SU-DHL-6 (cell line): ENCODE data around the gene STRN.
"Not testable (repeated sequence)": the region's sequence is repeated elsewhere in the genome, so short reads cannot be mapped to it uniquely, and the experiment has no call there.

Experiments
- H2AFZ ChIP-seq: fragments of 200-600 bp; sonication (generic); 2 replicates; pipeline ENCODE4 v1.6.1; 2014; ENCODE audit warnings: low read depth, mild to moderate bottlenecking, moderate library complexity, mixed read lengths, antibody characterized with exemption, low read length; ENCODE audit not compliant: severe bottlenecking
- H3F3A ChIP-seq: fragments of 200-600 bp; shearing (Covaris generic); 2 replicates; pipeline ENCODE4 v1.6.0; 2016; ENCODE audit warnings: antibody characterized with exemption, mild to moderate bottlenecking; ENCODE audit not compliant: insufficient read depth
- H3K27ac ChIP-seq: fragments of 200-600 bp; sonication (generic); 2 replicates; pipeline ENCODE4 v1.5.1; 2016; ENCODE audit warnings: low read depth, mild to moderate bottlenecking, low read length, moderate library complexity, mixed read lengths
- H3K27me3 ChIP-seq: fragments of 200-600 bp; sonication (generic), shearing (Covaris generic); 2 replicates; pipeline ENCODE4 v1.6.0; 2014; ENCODE audit warnings: mild to moderate bottlenecking, low read length
- H3K36me3 ChIP-seq: fragments of 200-600 bp; sonication (generic); 2 replicates; pipeline ENCODE4 v1.6.1; 2014; ENCODE audit warnings: mild to moderate bottlenecking, low read length, mixed read lengths
- H3K4me2 ChIP-seq: fragments of 300-600, 200-600 bp; shearing (Covaris generic), sonication (generic); 2 replicates; pipeline ENCODE4 v1.6.0; 2014; ENCODE audit warnings: low read length, low read depth, mild to moderate bottlenecking; ENCODE audit not compliant: poor library complexity, severe bottlenecking
- H3K4me3 ChIP-seq: fragments of 200-600 bp; sonication (generic); 2 replicates; pipeline ENCODE4 v1.5.1; 2014; ENCODE audit warnings: antibody characterized with exemption, low read length, mild to moderate bottlenecking, mixed read lengths; ENCODE audit not compliant: insufficient read depth, poor library complexity, severe bottlenecking
- H3K79me2 ChIP-seq: fragments of 200-600 bp; sonication (generic); 2 replicates; pipeline ENCODE4 v1.6.1; 2014; ENCODE audit warnings: mild to moderate bottlenecking, low read length, moderate library complexity; ENCODE audit not compliant: insufficient read depth
- H3K9ac ChIP-seq: fragments of 200-600 bp; sonication (generic); 2 replicates; pipeline ENCODE4 v1.7.0; 2014; ENCODE audit warnings: mild to moderate bottlenecking, low read length
- H3K9me2 ChIP-seq: fragments of 200-600 bp; sonication (generic); replicated peaks from 2 replicates; pipeline ENCODE4 v1.6.1; 2014; ENCODE audit warnings: low read length; ENCODE audit not compliant: insufficient read depth
- H3K9me3 ChIP-seq: fragments of 200-600 bp; sonication (generic); 2 replicates; pipeline ENCODE4 v1.6.1; 2014; ENCODE audit warnings: low read length, mixed read lengths; ENCODE audit not compliant: insufficient read depth
- H4K20me1 ChIP-seq: fragments of 200-600 bp; sonication (generic); 2 replicates; pipeline ENCODE4 v1.6.1; 2014; ENCODE audit warnings: low read depth, mild to moderate bottlenecking, antibody characterized with exemption, low read length, moderate library complexity, mixed read lengths
- CTCF ChIP-seq: fragments of 200-600 bp; sonication (generic); IDR thresholded peaks from one replicate; pipeline ENCODE4 v1.5.1; 2017; ENCODE audit warnings: antibody characterized with exemption, mild to moderate bottlenecking, low read length, moderate library complexity; ENCODE audit not compliant: insufficient read depth, poor library complexity, severe bottlenecking
- EZH2phosphoT487 ChIP-seq: fragments of 200-600 bp; sonication (generic), shearing (Covaris generic); conservative IDR thresholded peaks from 2 replicates; pipeline ENCODE4 v1.6.1; 2018; ENCODE audit warnings: mild to moderate bottlenecking, antibody characterized with exemption, low read length, moderate library complexity, mixed read lengths

STRN gene

GRCh38 chr2:36951574-36951973, 14.8 kb downstream of the STRN start:
- Histone ChIP-seq H3K4me2 (no peak overlapping the region), H3K27me3 (no peaks in the 10 kb centered on the region), H3K9me3 (no peaks in the 10 kb centered on the region), H3K4me3 (no peak overlapping the region), H3K9ac (no peak overlapping the region), H4K20me1 (no peaks in the 10 kb centered on the region), H3K9me2 (no peaks in the 10 kb centered on the region), H3K27ac (no peak overlapping the region), H2AFZ (no peak overlapping the region), H3K36me3 (no peaks in the 10 kb centered on the region), H3K79me2 (peaks cover 68% of the 10 kb centered on the region), H3F3A (no peaks in the 10 kb centered on the region)
- TF ChIP-seq CTCF = no peak
- no peak for TF ChIP-seq EZH2phosphoT487

- Histone ChIP-seq H3F3A (no peaks in the 10 kb centered on the region; the same call in 1 of the 2 replicates), H3K4me2 (no peak overlapping the region), H3K9ac (no peak overlapping the region), H3K9me2 (no peaks in the 10 kb centered on the region), H3K4me3 (no peak overlapping the region), H3K27ac (no peak overlapping the region), H3K36me3 (no peaks in the 10 kb centered on the region), H3K79me2 (peaks cover 66% of the 10 kb centered on the region), H3K27me3 (no peaks in the 10 kb centered on the region), H3K9me3 (no peaks in the 10 kb centered on the region), H2AFZ (no peak overlapping the region), H4K20me1 (peaks cover 2% of the 10 kb centered on the region; the same call in 1 of the 2 replicates)
- TF ChIP-seq EZH2phosphoT487 (no peak), CTCF (no peak)
These were observed 15.3 kb downstream of the STRN start for GRCh38 chr2:36951027-36951518.

- Histone ChIP-seq H3K27ac (no peak overlapping the region), H3K79me2 (peaks cover 65% of the 10 kb centered on the region), H3K4me2 (no peak overlapping the region), H3F3A (no peaks in the 10 kb centered on the region; the same call in 1 of the 2 replicates), H3K9ac (no peak overlapping the region), H2AFZ (no peak overlapping the region), H3K9me2 (no peaks in the 10 kb centered on the region), H3K27me3 (no peaks in the 10 kb centered on the region), H3K4me3 (no peak overlapping the region), H3K9me3 (no peaks in the 10 kb centered on the region), H4K20me1 (peaks cover 7% of the 10 kb centered on the region; the same call in 1 of the 2 replicates), H3K36me3 (no peaks in the 10 kb centered on the region)
- TF ChIP-seq EZH2phosphoT487 (no peak), CTCF (no peak)
These were observed 16.5 kb downstream of the STRN start for GRCh38 chr2:36949845-36950244.

GRCh38 chr2:36945240-36945639, 21.1 kb downstream of the STRN start:
- not testable (repeated sequence) for H3K4me2 ChIP-seq, H3K9me3 ChIP-seq, H3K36me3 ChIP-seq, H3K9ac ChIP-seq, H3F3A ChIP-seq, H3K27ac ChIP-seq, H3K27me3 ChIP-seq, H4K20me1 ChIP-seq, H3K4me3 ChIP-seq, H3K9me2 ChIP-seq, H2AFZ ChIP-seq
- H3K79me2 ChIP-seq = peaks cover 43% of the 10 kb centered on the region
